HepG2 (cell line): ENCODE measurements around the gene KDM2B. TPM values are rescaled to one million over a fixed set of nuclear protein-coding genes. Genes with fewer than 3 reads are reported as not detected.
A peak's percentile ranks its signal among the peaks of the same experiment; 100 is the strongest.

Experiments used
- AKNA ChIP-seq: sonication (generic); formaldehyde crosslinking; IDR thresholded peaks from 2 replicates; pipeline ENCODE4 v1.4.0; 2020; ENCODE audit warnings: missing genetic modification reagents, borderline replicate concordance
- GFI1 ChIP-seq: sonication (generic); formaldehyde crosslinking; IDR thresholded peaks from 2 replicates; pipeline ENCODE4 v1.5.0; 2020; ENCODE audit warnings: missing genetic modification reagents, mild to moderate bottlenecking, borderline replicate concordance
- GMEB2 ChIP-seq: IDR thresholded peaks from 2 replicates; pipeline ENCODE4 v1.6.1; 2016; ENCODE audit warnings: missing biosample characterization, missing genetic modification reagents, low read depth
- HMG20A ChIP-seq: IDR thresholded peaks from 2 replicates; pipeline ENCODE4 v1.6.1; 2016; ENCODE audit warnings: borderline replicate concordance
- HNRNPH1 ChIP-seq: fragments of 200-400 bp; formaldehyde crosslinking; optimal IDR thresholded peaks from 2 replicates; pipeline ENCODE3; 2017; ENCODE audit warnings: mild to moderate bottlenecking, low read depth, low read length
- LRRFIP1 ChIP-seq: sonication (generic); formaldehyde crosslinking; conservative IDR thresholded peaks from 2 replicates; pipeline ENCODE4 v1.4.0; 2020; ENCODE audit warnings: missing genetic modification reagents
- MLX ChIP-seq: IDR thresholded peaks from 2 replicates; pipeline ENCODE4 v1.6.1; 2016
- NR2F6 ChIP-seq, 2 experiments: IDR thresholded peaks; 2 replicates each; pipeline ENCODE4 v1.6.1; 2016; ENCODE audit warnings: antibody characterized with exemption in 1 of 2, mild to moderate bottlenecking in 1 of 2
- PHF21A ChIP-seq: sonication (generic); formaldehyde crosslinking; IDR thresholded peaks from 2 replicates; pipeline ENCODE4 v1.5.0; 2020; ENCODE audit warnings: mild to moderate bottlenecking, missing genetic modification reagents
- RFXANK ChIP-seq: IDR thresholded peaks from 2 replicates; pipeline ENCODE4 v1.6.1; 2016
- RFXAP ChIP-seq: sonication (generic); formaldehyde crosslinking; IDR thresholded peaks from 2 replicates; pipeline ENCODE4 v1.4.0; 2020; ENCODE audit warnings: missing genetic modification reagents, borderline replicate concordance
- TEAD3 ChIP-seq: optimal IDR thresholded peaks from 2 replicates; pipeline ENCODE3; 2016; ENCODE audit warnings: borderline replicate concordance
- ZNF235 ChIP-seq: sonication (generic); formaldehyde crosslinking; IDR thresholded peaks from 2 replicates; pipeline ENCODE4 v1.8.1; 2023; ENCODE audit warnings: mild to moderate bottlenecking, missing genetic modification reagents, borderline replicate concordance
- ZNF577 ChIP-seq: sonication (generic); formaldehyde crosslinking; IDR thresholded peaks from 2 replicates; pipeline ENCODE4 v1.4.0; 2020; ENCODE audit warnings: mild to moderate bottlenecking, low read depth, missing genetic modification reagents, borderline replicate concordance
- polyA plus RNA-seq, 8 experiments: library from polyadenylated mRNA; depleted of rRNA in 3 of 8; stranded (reverse) in 7 of 8; unstranded in 1 of 8; fragments of >200 nt; fragmentation: Illumina TruSeq in 4 of 8; extraction: Trizol in 4 of 8; gene quantifications; 2 replicates each; pipeline versions ENCODE4 v1.2.1 to v1.2.3, GENCODE V29; 2011 to 2016; ENCODE audit warnings: low read depth in 4 of 8, missing spikeins in 1 of 8, mixed read lengths in 1 of 8; ENCODE audit not compliant: insufficient read depth in 1 of 8
- total RNA-seq, 5 experiments: library from RNA; depleted of rRNA; stranded (reverse); fragments of >200 nt; fragmentation: Illumina TruSeq; extraction: Trizol; gene quantifications; 2 replicates each; pipeline ENCODE4 v1.2.3, GENCODE V29; 2016; ENCODE audit warnings: low read depth in 1 of 5
- TF ChIP-seq, protein P1 (sequence below): sonication (generic); formaldehyde crosslinking; IDR thresholded peaks from 2 replicates; pipeline ENCODE4 v1.5.0; 2020; ENCODE audit warnings: mild to moderate bottlenecking, missing genetic modification reagents

Gene KDM2B
- total and polyA plus RNA-seq, 2 of the 13 experiments (the other 11 are each of a cell fraction or from before 2014, with no cell fraction given): 17.5 to 26.1 TPM

DNA sequence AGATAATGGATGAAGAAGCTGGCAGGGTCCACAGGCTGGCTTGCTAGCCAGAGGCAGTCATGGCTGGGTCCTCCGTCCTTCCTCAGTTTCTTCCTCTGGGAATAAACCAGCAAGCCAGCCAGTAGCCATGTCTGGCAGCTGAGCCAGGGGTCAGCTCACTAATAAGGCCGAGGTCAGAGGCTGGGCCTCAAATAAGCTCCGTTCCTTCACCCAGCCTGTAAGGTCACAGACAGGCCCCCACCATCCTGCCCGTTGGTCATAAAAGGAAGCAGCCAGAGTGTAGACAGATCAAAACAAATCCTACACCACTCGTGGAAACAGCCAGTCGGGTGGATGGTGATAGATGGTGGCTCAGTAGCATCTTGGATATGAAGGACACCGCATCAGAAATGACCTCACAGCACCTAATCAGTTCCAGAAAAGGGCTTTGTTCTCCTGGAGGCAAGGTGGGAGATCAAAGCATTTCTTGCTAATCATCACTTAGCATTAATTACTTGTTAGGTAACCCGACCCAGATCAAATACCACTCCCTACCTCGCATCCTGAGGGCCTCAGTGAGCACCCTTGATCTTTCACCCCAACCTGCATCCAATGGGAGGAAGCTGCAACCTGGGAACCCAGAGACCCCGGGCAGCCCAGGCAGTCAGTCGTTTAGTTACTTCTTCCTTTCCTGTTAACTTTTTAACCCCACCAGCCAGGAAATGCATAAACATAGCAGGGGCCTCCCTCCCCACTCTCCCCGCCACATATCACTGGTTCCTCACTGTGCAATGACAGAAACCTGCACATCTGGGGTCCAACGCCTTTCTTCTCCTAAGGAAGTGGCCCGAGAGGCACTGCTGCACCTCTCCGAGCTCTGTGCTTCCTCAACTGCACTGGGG lies 90.2 kb downstream of the KDM2B start (continued):
- TF ChIP-seq AKNA (CRISPR knock-in tag) (no peak), GFI1 (CRISPR knock-in tag) (peak; percentile 81), MLX (peak; percentile 59; the same call in 1 of the 2 replicates), PHF21A (CRISPR knock-in tag) (peak; percentile 61; the same call in 1 of the 2 replicates), ZNF577 (CRISPR knock-in tag) (no peak), RFXAP (CRISPR knock-in tag) (peak; percentile 80; the same call in 1 of the 2 replicates), GMEB2 (CRISPR knock-in tag) (no peak), TEAD3 (CRISPR knock-in tag) (peak; percentile 90), HNRNPH1 (no peak), LRRFIP1 (CRISPR knock-in tag) (no peak), NR2F6 (IDR thresholded peaks at IDR 0.05) (peak; percentile 92), NR2F6 (CRISPR knock-in tag; IDR thresholded peaks at IDR 0.05) (peak; percentile 91), ZNF235 (CRISPR knock-in tag) (no peak; the same call in 1 of the 2 replicates), RFXANK (CRISPR knock-in tag) (0 out of 2 replicates have a peak, but pooled peaks have one; percentile 28), HMG20A (CRISPR knock-in tag) (peak; percentile 45; the same call in 1 of the 2 replicates)
- TF ChIP-seq, protein P1, sequence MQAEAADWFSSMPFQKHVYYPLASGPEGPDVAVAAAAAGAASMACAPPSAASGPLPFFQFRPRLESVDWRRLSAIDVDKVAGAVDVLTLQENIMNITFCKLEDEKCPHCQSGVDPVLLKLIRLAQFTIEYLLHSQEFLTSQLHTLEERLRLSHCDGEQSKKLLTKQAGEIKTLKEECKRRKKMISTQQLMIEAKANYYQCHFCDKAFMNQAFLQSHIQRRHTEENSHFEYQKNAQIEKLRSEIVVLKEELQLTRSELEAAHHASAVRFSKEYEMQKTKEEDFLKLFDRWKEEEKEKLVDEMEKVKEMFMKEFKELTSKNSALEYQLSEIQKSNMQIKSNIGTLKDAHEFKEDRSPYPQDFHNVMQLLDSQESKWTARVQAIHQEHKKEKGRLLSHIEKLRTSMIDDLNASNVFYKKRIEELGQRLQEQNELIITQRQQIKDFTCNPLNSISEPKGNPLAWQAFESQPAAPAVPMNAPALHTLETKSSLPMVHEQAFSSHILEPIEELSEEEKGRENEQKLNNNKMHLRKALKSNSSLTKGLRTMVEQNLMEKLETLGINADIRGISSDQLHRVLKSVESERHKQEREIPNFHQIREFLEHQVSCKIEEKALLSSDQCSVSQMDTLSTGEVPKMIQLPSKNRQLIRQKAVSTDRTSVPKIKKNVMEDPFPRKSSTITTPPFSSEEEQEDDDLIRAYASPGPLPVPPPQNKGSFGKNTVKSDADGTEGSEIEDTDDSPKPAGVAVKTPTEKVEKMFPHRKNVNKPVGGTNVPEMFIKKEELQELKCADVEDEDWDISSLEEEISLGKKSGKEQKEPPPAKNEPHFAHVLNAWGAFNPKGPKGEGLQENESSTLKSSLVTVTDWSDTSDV (CRISPR knock-in tag): no peak
